Karpas-422 (cell line): ENCODE data around the gene CACNB2. TPM values are rescaled to one million over a fixed set of nuclear protein-coding genes. Genes with fewer than 3 reads are reported as not detected.
"Not testable (repeated sequence)": the region's sequence is repeated elsewhere in the genome, so short reads cannot be mapped to it uniquely, and the experiment has no call there.

Experiments
- DNase-seq: peaks from one replicate; pipeline ENCODE4 v3.0.0-alpha.2; 2015
- H2AFZ ChIP-seq: fragments of 200-600 bp; sonication (generic); 2 replicates; pipeline ENCODE4 v1.6.1; 2014; ENCODE audit warnings: antibody characterized with exemption, low read length, mixed read lengths
- H3K27ac ChIP-seq: fragments of 200-600 bp; sonication (generic); 2 replicates; pipeline ENCODE4 v1.5.1; 2014; ENCODE audit warnings: mild to moderate bottlenecking, low read length, moderate library complexity
- H3K27me3 ChIP-seq: fragments of 200-600 bp; sonication (generic); 2 replicates; pipeline ENCODE4 v1.6.1; 2014; ENCODE audit warnings: low read length, mixed read lengths
- H3K36me3 ChIP-seq: fragments of 200-600 bp; sonication (generic); 2 replicates; pipeline ENCODE4 v1.6.1; 2014; ENCODE audit warnings: low read length, mixed read lengths; ENCODE audit not compliant: insufficient read depth
- H3K4me1 ChIP-seq: fragments of 200-600 bp; sonication (generic); 2 replicates; pipeline ENCODE4 v1.6.1; 2014; ENCODE audit warnings: mild to moderate bottlenecking, low read length, mixed read lengths
- H3K4me2 ChIP-seq: fragments of 200-600 bp; sonication (generic); 2 replicates; pipeline ENCODE4 v1.6.1; 2014; ENCODE audit warnings: low read length, low read depth, mild to moderate bottlenecking; ENCODE audit not compliant: poor library complexity, severe bottlenecking
- H3K4me3 ChIP-seq: fragments of 200-600 bp; sonication (generic); 2 replicates; pipeline ENCODE4 v1.5.1; 2014; ENCODE audit warnings: mild to moderate bottlenecking, antibody characterized with exemption, low read length, mixed read lengths
- H3K79me2 ChIP-seq: fragments of 200-600 bp; sonication (generic); 2 replicates; pipeline ENCODE4 v1.6.1; 2014; ENCODE audit warnings: mild to moderate bottlenecking, low read length, mixed read lengths
- H3K9ac ChIP-seq: fragments of 200-600 bp; sonication (generic); 2 replicates; pipeline ENCODE4 v1.6.0; 2014; ENCODE audit warnings: low read length
- H3K9me2 ChIP-seq: fragments of 200-600 bp; sonication (generic), shearing (Covaris generic); replicated peaks from 2 replicates; pipeline ENCODE4 v1.6.0; 2014; ENCODE audit warnings: mild to moderate bottlenecking, low read length, moderate library complexity; ENCODE audit not compliant: insufficient read depth
- H3K9me3 ChIP-seq: fragments of 300-700, 200-600 bp; sonication (generic); 2 replicates; pipeline ENCODE4 v1.6.1; 2014; ENCODE audit warnings: low read length, mixed read lengths
- H4K20me1 ChIP-seq: fragments of 200-600 bp; sonication (generic); 2 replicates; pipeline ENCODE4 v1.6.1; 2014; ENCODE audit warnings: mild to moderate bottlenecking, antibody characterized with exemption, low read length, low read depth; ENCODE audit not compliant: insufficient read depth
- total RNA-seq: library from RNA; depleted of rRNA; stranded (reverse); fragments of >200 nt; shearing (Covaris generic); gene quantifications from 2 replicates; pipeline ENCODE4 v1.2.3, GENCODE V29; 2014; ENCODE audit warnings: low replicate concordance

The CACNB2 gene
- total RNA-seq, 1 experiment from 2014 or later: not detected

- Histone ChIP-seq H3K4me3 (no peak overlapping the region), H3K9me3 (no peaks in the 10 kb centered on the region), H3K36me3 (no peaks in the 10 kb centered on the region), H2AFZ (no peak overlapping the region), H3K4me1 (no peaks in the 10 kb centered on the region), H3K9ac (no peak overlapping the region), H3K9me2 (no peaks in the 10 kb centered on the region), H3K79me2 (no peaks in the 10 kb centered on the region), H3K27me3 (no peaks in the 10 kb centered on the region), H3K27ac (no peak overlapping the region), H3K4me2 (no peak overlapping the region), H4K20me1 (no peaks in the 10 kb centered on the region)
- DNase-seq: no peak
These were observed 23.9 kb downstream of the CACNB2 start for GRCh38 chr10:18164093-18164492.

DNA sequence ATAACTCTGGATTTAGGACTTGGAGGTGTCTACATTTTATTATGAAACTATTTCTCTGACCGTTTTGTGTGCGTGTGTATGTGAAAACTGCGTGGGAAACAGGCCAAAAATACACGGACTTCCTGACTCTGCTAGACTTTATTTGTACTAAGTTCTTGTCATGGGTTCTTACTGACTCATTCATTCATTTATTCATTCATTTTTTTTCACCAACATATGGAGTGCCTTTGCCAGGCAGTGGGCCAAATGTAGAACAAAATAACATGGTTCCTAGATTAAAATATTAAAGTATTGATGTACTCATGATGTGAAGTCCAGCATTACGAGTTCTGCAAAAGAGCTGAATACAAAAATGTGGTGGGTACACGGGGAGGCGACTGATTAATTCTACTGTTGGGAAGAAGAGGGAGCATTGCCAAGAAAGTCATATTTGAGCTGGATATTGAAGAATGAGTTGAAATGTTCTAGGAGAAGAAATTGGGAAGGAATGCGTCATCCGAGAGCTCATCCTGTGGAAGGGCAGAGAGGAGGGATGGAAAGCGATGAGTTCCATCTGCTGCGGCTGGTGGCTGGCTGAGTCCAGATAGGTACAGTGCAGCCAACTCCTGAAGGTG lies 24.6 kb downstream of the CACNB2 start:
- Histone ChIP-seq H3K79me2 (no peaks in the 10 kb centered on the region), H3K27ac (no peak overlapping the region), H3K4me1 (no peaks in the 10 kb centered on the region), H3K4me2 (no peak overlapping the region), H3K4me3 (no peak overlapping the region), H3K9me3 (no peaks in the 10 kb centered on the region), H3K27me3 (no peaks in the 10 kb centered on the region), H3K9me2 (no peaks in the 10 kb centered on the region), H2AFZ (no peak overlapping the region), H4K20me1 (no peaks in the 10 kb centered on the region), H3K9ac (no peak overlapping the region), H3K36me3 (no peaks in the 10 kb centered on the region)
- no peak for DNase-seq

DNA sequence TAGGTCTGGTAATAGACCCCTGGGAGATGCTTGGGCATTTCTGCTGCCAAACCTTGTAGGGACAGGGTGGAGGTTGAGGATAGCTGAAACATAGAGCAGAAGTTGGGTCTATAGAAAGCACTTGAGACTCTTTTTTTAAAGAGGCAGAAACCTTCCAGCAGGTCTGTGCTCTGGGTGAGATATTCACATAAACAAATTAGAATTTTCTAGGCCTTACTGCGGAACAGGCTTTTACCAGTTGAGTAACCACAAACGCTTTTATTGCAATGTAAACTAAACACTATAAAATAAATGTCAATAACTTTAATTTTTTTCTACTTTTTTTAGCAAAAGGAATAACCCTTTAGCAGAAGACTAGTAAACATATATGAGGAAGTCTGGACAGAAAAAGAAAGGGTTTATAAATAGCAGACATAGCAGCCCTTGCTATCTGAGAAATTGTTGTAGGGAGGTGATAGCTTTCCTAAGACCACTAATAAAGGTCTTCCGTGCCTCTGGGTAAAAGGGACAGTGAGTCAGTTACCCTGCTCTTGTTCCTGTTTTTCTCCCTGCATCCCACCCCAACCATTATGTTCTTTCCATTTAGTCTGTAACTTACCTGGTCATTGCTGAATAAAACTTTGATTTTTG lies 38.7 kb downstream of the CACNB2 start:
- H3K9me3 ChIP-seq: no peaks in the 10 kb centered on the region
- no peak for DNase-seq
- no peaks in the 10 kb centered on the region for H3K9me2 ChIP-seq
- no peak overlapping the region for H3K9ac ChIP-seq
- no peaks in the 10 kb centered on the region for H4K20me1 ChIP-seq
- no peak overlapping the region for H3K4me2 ChIP-seq
- no peaks in the 10 kb centered on the region for H3K4me1 ChIP-seq
- H3K27ac ChIP-seq: no peak overlapping the region
- no peak overlapping the region for H2AFZ ChIP-seq
- no peaks in the 10 kb centered on the region for H3K36me3 ChIP-seq
- H3K79me2 ChIP-seq: no peaks in the 10 kb centered on the region
- no peak overlapping the region for H3K4me3 ChIP-seq
- no peaks in the 10 kb centered on the region for H3K27me3 ChIP-seq

DNA sequence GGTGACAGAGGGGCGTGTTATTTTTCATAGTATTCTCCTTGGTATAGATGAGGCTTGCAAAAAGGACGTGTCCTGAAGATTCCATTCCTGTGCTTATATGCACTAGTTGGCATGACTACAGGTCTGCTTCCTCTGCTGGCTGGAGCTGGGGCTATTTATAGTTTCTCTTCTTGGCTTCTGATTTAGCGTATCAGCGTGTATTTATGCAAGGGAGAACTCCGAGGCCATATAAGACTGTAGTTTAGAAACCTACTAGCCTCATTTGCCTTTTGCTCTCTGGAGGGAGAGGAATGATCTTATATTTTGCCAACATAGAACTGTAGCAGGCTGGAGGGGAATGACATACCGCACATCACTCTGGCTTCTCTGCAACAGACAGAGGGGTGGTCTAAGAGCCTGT lies 39.7 kb downstream of the CACNB2 start:
- no peak overlapping the region for H3K9ac ChIP-seq
- H4K20me1 ChIP-seq: no peaks in the 10 kb centered on the region
- no peaks in the 10 kb centered on the region for H3K4me1 ChIP-seq
- no peaks in the 10 kb centered on the region for H3K36me3 ChIP-seq
- no peak overlapping the region for H3K4me2 ChIP-seq
- no peak for DNase-seq
- H3K27ac ChIP-seq: no peak overlapping the region
- no peaks in the 10 kb centered on the region for H3K27me3 ChIP-seq
- no peaks in the 10 kb centered on the region for H3K79me2 ChIP-seq
- no peaks in the 10 kb centered on the region for H3K9me2 ChIP-seq
- no peak overlapping the region for H3K4me3 ChIP-seq
- H3K9me3 ChIP-seq: no peaks in the 10 kb centered on the region
- no peak overlapping the region for H2AFZ ChIP-seq

GRCh38 chr10:18181382-18181781 lies 41.2 kb downstream of the CACNB2 start:
- H3K4me2 ChIP-seq, H4K20me1 ChIP-seq, H3K9me3 ChIP-seq, DNase-seq, H2AFZ ChIP-seq, H3K9me2 ChIP-seq, H3K79me2 ChIP-seq, H3K9ac ChIP-seq, H3K27ac ChIP-seq, H3K4me3 ChIP-seq, H3K4me1 ChIP-seq, H3K36me3 ChIP-seq, H3K27me3 ChIP-seq: not testable (repeated sequence)

- Histone ChIP-seq H3K9me3 (no peaks in the 10 kb centered on the region), H3K27ac (no peak overlapping the region), H4K20me1 (no peaks in the 10 kb centered on the region), H3K79me2 (no peaks in the 10 kb centered on the region), H3K4me3 (no peak overlapping the region), H3K9me2 (no peaks in the 10 kb centered on the region), H3K36me3 (no peaks in the 10 kb centered on the region), H3K4me2 (no peak overlapping the region), H3K9ac (no peak overlapping the region), H3K27me3 (0 out of 2 replicates have a peak, but pooled peaks cover 3% of the 10 kb centered on the region), H2AFZ (no peak overlapping the region), H3K4me1 (no peaks in the 10 kb centered on the region)
- no peak for DNase-seq
These were observed 45.4 kb downstream of the CACNB2 start for GRCh38 chr10:18185621-18186020.

GRCh38 chr10:18190840-18191239 lies 50.6 kb downstream of the CACNB2 start:
- Histone ChIP-seq H3K27me3 (0 out of 2 replicates have a peak, but pooled peaks cover 3% of the 10 kb centered on the region), H3K9me3 (no peaks in the 10 kb centered on the region), H3K79me2 (no peaks in the 10 kb centered on the region), H3K4me3 (no peak overlapping the region), H3K4me2 (no peak overlapping the region), H3K36me3 (no peaks in the 10 kb centered on the region), H3K9me2 (no peaks in the 10 kb centered on the region), H3K9ac (no peak overlapping the region), H2AFZ (no peak overlapping the region), H4K20me1 (no peaks in the 10 kb centered on the region), H3K27ac (no peak overlapping the region), H3K4me1 (no peaks in the 10 kb centered on the region)
- DNase-seq: no peak

DNA sequence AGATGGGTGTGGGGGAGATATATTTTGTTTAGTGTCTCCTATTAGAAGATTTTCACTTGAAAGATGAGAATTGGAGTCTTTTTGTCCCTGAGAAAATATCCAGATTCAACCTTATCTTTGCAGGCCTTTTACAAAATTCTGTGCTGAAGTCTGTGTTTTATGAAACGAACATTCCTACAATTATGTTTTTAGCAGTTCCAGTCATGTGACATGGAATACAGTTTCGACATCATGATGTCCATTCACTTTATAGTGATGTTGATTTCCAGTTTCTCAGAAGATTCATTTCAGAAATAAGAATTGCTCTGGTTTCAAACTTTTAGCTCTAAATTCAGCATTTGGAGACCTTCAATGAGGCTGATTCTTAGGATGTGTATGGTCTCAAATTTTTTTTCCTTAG lies 54.4 kb downstream of the CACNB2 start:
- H3K9me2 ChIP-seq: no peaks in the 10 kb centered on the region
- H3K4me1 ChIP-seq: no peaks in the 10 kb centered on the region
- H3K9ac ChIP-seq: no peak overlapping the region
- DNase-seq: no peak
- no peaks in the 10 kb centered on the region for H3K9me3 ChIP-seq
- H3K4me3 ChIP-seq: no peak overlapping the region
- no peaks in the 10 kb centered on the region for H3K27me3 ChIP-seq
- no peak overlapping the region for H3K4me2 ChIP-seq
- H3K27ac ChIP-seq: no peak overlapping the region
- H3K79me2 ChIP-seq: no peaks in the 10 kb centered on the region
- no peaks in the 10 kb centered on the region for H3K36me3 ChIP-seq
- no peaks in the 10 kb centered on the region for H4K20me1 ChIP-seq
- H2AFZ ChIP-seq: no peak overlapping the region
